Activated CD8-positive, alpha-beta memory T cell treated with anti-CD3 and anti-CD28 coated beads, Interleukin-2, amount 50 U/mL, for 48 hours (primary cell): ENCODE results near the gene VASN.
"Not testable (repeated sequence)": the region's sequence is repeated elsewhere in the genome, so short reads cannot be mapped to it uniquely, and the experiment has no call there.

Experiments used
- DNase-seq: peaks from one replicate; pipeline ENCODE4 v3.0.0-alpha.2; 2020

The VASN gene

DNA sequence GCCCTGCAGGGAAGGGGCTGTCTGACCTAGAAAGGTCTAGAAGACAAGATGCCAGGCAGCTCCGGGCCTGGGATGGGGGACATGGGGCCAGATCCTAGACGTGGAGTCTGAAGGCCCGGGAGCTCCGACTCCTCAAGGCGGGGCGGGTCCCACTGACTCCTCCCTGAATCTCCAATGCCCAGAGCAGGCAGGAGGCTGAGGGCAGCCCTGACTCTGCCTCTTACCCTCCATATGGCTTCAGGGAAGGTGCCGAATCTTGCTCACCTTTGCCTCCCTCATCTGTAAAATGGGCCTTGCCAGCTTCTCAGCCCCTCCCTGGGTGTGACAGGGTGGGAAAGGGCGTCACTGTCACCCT, 14.8 kb downstream of the VASN start:
- no peak for DNase-seq

GRCh38 chr16:4386951-4387565, 15.4 kb downstream of the VASN start:
- DNase-seq, result no peak

DNA sequence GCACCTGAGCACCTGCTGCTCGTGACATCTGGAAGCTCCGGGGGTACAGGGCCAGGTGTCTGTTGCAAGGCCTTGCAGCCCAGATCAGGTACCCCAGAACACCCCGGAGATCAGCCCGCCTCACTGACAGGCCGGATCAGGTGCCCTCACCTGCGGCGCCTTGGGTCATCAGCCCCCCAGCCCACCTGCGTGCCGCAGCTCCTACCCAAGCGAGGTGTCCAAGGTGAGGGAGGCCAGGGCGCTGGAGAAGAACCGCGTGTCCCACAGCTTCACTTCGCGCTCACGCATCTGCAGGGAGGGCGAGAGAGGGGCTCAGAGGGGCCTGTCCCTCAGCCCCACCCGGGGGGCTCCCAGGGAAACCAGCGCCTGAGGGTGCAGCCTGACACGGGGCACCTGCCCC, 16.1 kb downstream of the VASN start:
- no peak for DNase-seq

GRCh38 chr16:4388271-4389021, 16.8 kb downstream of the VASN start:
- DNase-seq, result no peak

DNA sequence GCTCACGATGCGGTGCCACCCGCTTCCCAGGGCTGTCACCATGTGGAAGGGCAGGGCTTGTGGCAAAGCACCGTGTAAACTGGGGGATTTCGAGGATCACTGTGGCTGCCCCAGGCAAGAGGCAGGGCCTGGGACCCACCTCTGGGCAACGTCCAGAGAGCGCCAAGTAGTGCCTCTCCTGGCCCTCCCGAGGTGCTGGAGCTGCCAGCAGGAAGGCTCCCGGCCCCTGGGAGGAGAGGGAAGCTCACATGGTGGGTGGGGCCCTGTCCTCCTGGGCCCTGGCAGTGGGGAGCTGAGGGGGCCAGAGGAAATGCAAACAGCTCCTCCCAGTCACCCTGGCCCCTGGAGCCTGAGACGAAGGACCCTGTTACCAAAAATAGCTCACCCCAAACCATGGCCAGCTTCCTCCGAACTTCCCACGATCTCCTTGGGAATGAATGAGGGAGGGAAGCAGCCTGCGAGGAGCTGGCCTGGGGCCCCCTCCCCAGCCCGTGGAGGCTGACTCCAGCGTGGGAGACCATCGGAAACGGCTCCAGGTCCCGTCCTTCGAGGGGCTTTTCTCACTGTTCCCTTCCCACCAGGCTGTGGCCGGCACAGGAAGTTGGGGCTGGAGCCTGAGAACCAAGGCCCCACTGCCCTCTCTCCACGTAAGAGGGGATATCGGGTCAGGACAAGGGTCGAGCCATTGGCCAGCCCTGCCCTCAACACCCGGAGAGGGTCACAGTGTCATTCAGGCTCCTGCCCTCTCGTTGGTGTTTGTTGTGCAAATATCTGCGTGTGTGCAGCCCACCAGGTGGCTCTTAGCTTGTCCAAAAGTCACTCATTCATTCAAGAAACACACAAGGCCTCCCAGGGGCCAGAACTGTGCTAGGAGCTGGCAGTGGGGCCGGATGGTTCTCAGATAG, 17.7 kb downstream of the VASN start:
- DNase-seq, result no peak

DNA sequence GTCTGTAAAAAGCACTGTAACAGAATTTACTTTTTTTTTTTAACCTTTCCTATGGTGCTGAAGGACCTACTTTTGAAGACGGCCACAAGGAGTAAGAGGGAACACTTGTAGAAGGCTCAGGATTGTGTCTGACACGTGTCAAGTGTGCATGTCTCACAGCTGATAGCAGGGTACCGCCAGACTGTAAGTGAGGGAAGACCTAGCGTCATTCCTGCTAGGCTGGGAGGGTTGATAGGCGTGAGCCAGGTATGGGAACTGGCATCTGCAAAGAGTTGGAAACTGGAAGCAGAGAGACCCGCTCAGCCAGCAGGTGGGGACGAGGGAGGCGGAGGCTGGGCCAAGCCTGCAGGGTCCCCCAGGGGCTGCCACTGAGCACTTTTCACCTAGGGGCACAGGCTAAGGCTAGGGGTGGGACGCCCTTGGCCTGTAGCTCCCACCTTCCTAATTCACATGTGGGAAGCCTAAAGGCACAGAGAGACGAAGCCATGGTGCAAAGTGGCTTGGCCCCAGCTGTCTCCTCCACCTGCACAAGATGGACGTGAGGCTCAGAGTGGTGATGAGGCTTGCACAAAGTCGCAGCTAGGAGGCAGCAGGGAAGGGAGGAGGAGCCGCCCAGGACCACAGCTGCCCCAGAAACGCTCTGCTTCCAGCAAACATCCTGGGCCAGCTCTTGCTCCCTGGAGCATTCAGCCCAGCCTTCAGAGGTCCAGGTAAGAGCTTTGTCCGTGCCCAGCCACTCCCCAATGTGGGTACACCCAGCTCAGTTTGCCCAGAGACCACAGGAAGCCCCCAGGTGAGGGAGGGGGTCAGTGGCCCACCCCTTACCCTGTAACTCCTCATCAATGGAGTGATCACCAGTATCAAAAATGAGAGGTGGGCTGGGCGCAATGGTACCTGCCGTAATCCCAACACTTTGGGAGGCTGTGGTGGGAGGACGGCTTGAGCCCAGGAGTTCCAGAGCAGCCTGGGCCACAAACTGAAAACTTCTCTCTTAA, 18.9 kb downstream of the VASN start:
- no peak for DNase-seq

DNA sequence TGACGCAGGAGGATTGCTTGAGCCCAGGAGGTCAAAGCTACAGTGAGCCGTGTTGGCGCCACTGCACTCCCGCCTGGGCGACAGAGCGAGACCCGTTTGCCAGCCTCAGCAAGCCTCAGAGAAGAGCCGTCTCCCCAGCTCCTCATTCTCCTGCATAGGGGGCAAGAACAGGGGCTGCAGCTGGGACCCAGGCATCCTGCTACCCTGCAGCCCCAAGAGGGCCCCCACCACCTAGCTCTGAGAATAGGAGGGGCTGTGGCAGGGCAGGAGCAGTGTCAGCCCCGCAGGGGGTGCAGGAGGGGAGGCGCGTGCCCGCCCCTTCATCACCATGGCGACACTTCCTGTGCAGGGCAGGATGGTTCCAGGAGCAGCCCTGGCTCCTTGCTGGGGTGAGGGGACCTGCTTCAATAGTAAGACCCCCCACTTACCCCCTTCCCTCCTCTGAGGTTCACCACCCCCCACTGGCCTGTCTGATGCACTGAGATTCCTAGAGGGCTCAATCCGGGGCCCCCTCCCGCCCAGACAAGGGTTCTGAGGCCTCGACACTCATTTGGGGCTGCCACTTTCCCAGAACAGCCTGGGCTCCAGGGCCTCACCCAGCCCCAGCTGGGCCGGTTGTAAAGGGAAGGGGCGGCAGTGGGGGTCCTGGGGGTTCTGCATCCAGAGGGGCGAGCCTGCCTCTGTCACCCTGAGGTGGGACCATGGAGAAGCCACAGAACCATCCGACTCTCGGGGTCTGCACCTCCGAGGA, 20.2 kb downstream of the VASN start:
- DNase-seq, result no peak

DNA sequence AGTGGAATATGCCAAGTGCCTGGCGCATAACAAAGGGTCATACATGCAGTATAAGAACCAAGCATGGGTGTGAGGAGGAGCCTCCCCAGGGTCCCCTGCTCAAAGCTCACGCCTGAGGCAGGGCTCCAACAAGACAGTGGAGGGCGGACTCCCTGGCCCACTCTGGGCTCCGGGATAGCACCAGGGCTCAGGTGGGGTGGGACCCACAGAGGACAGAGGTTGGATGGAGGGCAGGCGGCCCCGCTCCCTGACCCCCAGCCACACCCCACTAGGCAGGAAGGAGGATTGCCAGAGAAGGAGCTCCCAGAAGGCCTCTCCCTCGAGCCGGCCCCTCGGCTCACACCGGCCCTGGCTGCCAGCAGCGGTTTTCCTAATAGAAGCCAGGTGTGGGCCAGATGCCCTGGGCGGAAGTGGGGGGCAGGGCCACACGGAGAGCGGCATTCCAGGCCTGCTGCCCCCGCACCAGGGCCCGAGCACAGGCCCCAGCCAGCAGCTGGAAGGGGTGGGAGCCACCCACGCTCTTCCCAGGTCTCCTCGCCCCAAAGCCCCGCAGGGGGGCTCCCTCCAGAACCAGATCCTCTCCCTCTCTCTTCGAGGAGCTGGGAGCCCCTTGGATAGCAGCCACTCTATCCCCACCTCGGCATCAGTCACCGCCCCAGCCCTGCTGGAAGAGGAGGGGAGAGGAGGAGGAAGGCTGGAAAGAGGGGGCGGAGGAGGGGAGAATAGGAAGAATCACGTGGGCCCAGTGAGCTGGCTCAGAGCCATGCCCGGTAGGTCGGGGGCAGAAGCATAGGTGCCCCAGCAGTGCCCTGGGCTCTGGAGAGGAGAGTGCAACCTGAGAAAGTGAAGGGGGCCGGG, 21.0 kb downstream of the VASN start:
- DNase-seq, result no peak

- no peak for DNase-seq
Observed at GRCh38 chr16:4393240-4393600, 21.6 kb downstream of the VASN start.

DNA sequence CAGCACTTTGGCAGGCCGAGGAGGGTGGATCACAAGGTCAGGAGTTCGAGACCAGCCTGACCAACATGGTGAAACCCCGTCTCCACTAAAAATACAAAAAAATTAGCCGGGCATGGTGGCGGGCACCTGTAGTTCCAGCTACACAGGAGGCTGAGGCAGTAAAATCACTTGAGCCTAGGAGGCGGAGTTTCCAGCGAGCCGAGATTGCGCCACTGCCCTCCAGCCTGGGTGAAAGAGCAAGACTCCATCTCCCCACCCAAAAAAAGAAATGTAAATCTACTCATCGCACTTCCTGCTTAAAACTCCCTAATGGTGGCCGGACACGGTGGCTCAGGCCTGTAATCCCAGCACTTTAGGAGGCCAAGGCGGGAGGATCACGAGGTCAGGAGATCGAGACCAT, 22.2 kb downstream of the VASN start:
- not testable (repeated sequence) for DNase-seq

DNA sequence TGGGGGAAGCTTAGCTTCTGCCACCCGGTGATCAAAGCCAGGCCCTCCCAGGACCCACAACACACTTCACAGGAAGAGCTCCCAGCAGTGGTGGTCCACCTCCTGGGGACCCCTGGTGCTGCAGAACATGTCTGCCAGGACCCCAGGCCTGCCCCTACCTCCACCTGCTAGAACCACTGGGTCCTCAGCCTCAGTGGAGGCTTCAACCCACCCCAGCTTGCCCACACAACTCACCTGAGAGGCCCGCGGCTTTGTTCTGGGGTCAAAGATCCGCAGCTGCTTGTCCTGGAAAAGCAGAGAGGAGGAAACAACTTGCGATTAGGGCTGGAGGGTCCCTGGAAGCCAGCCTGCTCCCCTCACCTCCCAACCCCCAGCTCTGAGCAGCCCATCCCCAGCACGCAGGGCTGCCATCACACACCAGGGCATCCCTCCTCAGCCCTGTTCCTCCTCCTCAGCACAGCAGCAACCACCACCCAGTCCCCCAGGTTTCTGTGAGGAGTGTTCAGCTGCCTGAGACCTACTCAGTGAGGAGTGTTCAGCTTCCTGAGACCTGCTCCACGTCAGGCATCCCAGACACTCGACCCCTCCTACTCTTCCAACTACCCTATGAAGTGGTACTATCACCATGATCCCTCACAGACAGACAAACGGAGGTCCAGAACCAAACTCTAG, 23.5 kb downstream of the VASN start:
- DNase-seq, result no peak

DNA sequence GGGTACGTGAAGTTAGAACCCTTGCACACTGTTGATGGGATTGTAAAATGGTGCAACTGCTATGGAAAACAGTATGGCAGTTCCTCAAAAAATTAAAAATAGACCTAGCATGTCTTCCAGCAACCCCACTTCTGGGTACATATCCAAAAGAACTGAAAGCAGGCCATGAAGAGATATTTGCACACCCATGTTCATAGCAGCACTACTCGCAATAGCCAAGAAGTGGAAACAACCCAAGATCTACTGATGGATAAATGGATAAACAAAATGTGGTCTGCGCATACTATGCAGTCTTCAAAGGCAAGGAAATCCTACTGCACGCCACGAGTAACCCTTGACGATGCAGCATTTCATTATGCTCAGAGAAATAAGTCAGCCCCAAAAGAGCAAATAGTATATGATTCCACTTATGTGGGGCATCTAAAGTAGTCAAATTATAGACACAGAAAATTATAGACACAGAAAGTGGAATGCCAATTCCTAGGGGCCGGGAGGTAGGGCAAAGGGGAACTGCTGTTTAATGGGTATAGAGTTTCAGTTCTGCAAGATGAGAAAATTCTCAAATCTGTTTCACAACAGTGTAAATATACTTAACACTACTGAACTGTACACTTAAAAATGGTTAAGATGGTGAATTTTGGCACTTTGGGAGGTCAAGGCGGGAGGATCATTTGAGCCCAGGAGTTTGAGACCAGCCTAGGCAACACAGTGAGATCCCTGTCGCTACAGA, 27.5 kb downstream of the VASN start:
- no peak for DNase-seq

DNA sequence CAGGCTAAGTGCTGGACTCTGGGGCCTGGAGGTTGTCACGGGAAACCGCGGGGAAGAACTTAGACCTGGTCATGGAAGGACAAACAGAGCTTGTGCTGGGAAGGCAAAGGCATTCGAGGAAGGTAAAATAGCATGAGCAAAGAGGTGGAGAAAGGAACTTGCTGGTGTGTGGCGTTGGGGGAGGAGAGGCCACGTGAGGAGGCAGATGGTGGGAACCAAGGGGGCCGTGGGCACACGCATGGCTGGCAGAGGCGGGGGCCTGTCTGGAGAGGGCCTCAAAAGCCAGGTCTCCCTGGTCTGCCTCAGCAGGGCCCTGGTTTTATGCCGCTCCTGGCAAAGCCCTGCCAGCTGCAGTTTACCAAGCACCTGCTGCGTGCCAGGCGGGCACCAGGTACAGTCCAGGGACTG, 29.4 kb downstream of the VASN start:
- no peak for DNase-seq

DNA sequence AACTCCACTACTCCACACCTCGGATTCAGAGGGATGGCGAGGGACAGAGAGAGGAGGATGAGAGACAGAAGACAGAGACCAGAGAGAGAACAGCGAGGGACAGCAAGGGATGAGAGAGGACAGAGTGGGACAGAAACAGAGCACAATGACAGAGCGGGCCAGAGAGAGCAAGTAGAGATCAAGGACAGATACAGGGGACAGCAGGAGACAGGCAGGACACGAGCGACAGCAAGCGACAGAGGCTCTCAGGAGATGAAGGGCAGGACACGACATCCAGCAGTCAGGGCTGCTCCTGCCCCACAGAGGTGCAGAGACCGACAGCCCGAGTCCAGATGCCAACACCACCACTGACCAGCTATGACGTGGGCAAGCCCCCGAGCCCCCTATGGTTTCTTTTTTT, 29.9 kb downstream of the VASN start:
- no peak for DNase-seq

GRCh38 chr16:4402439-4403132, 30.9 kb downstream of the VASN start:
- DNase-seq, result peak; percentile 92

- no peak for DNase-seq
Observed at GRCh38 chr16:4403133-4403949, 31.7 kb downstream of the VASN start.

DNA sequence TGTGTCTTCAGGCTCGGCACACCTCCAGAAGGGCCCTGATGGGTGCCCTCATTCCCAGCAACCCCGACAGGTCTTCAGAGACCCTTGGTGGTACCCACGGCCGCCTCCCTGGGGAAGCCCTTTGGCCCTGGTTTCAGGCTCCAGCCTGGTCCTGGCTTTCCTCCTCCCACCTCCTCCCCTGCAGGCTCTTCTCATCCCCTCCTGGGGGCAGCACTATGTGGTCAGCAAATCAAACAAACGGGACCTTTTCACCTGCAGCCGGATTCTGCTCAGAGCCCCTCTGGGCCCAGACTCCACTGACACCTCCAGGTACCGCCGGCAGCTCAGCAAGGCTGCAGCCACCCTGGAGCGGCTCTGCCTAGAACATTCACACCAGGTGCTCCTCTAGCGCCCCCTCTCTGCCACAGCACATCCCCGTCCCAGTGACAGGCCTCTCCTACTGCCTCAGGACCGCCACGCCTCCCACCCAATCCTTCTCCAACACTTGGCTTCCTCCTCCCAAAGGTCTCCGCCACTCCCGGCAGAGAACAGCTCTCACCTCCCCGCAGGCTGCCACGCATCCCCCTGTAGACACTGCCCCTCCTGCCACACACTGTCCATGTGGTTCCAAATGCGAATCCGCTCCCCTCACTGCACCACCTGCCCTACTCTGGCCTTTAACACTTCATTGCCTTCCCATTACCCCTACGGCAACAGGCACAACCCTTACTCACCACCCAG, 32.8 kb downstream of the VASN start:
- peak; percentile 66 for DNase-seq
